HepG2 (cell line): ENCODE measurements around the gene OVCA2. TPM values are rescaled to one million over a fixed set of nuclear protein-coding genes. Genes with fewer than 3 reads are reported as not detected.

ENCODE experiments used
- AHR ChIP-seq: IDR thresholded peaks from 2 replicates; pipeline ENCODE4 v1.6.1; 2018; ENCODE audit warnings: missing genetic modification reagents, missing compliant biosample characterization
- ARID5B ChIP-seq: IDR thresholded peaks from 2 replicates; pipeline ENCODE4 v1.4.0; 2020; ENCODE audit warnings: mild to moderate bottlenecking, missing genetic modification reagents
- ATF3 ChIP-seq: sonication (generic); formaldehyde crosslinking; IDR thresholded peaks from 2 replicates; pipeline ENCODE4 v1.4.0; 2020; ENCODE audit warnings: missing genetic modification reagents
- ATF7 ChIP-seq, 2 experiments: fragments of 450-650 bp in 1 of 2; sonication (generic) in 1 of 2; formaldehyde crosslinking in 1 of 2; IDR thresholded peaks; 2 replicates each; pipeline versions ENCODE4 v1.4.0 to v1.6.1; 2016 to 2020; ENCODE audit warnings: antibody characterized with exemption in 1 of 2, mild to moderate bottlenecking in 1 of 2, missing genetic modification reagents in 1 of 2
- EEA1 ChIP-seq: sonication (generic); formaldehyde crosslinking; IDR thresholded peaks from 2 replicates; pipeline ENCODE4 v1.5.1; 2020; ENCODE audit warnings: mild to moderate bottlenecking, missing genetic modification reagents, borderline replicate concordance
- HOXA9 ChIP-seq: sonication (generic); formaldehyde crosslinking; IDR thresholded peaks from 2 replicates; pipeline ENCODE4 v1.8.1; 2022; ENCODE audit warnings: missing genetic modification reagents, mild to moderate bottlenecking, moderate library complexity, borderline replicate concordance
- MTF2 ChIP-seq: sonication (generic); formaldehyde crosslinking; IDR thresholded peaks from 2 replicates; pipeline ENCODE4 v1.5.0; 2020; ENCODE audit warnings: missing genetic modification reagents, borderline replicate concordance
- NCOR1 ChIP-seq: fragments of 200-600 bp; sonication (generic); IDR thresholded peaks from 2 replicates; pipeline ENCODE4 v1.7.0; 2017; ENCODE audit warnings: antibody characterized with exemption, low read length, borderline replicate concordance
- SP1 ChIP-seq, 2 experiments: fragments of 450-650 bp in 1 of 2; sonication (generic) in 1 of 2; formaldehyde crosslinking in 1 of 2; IDR thresholded peaks; 2 replicates each; pipeline versions ENCODE4 v1.4.0 to v1.6.1; 2016 to 2020; ENCODE audit warnings: missing genetic modification reagents in 1 of 2
- SRSF4 ChIP-seq: fragments of 200-400 bp; formaldehyde crosslinking; IDR thresholded peaks from one replicate; pipeline ENCODE4 v1.6.1; 2018; ENCODE audit warnings: mild to moderate bottlenecking, low read depth, low read length, moderate library complexity; ENCODE audit not compliant: poor library complexity, severe bottlenecking
- ZHX1 ChIP-seq: sonication (generic); formaldehyde crosslinking; IDR thresholded peaks from 2 replicates; pipeline ENCODE4 v1.8.1; 2022; ENCODE audit warnings: low read depth, mild to moderate bottlenecking, missing genetic modification reagents
- ZKSCAN8 ChIP-seq: IDR thresholded peaks from 2 replicates; pipeline ENCODE4 v1.6.1; 2016; ENCODE audit warnings: borderline replicate concordance, missing genetic modification reagents, missing compliant biosample characterization
- ZNF275 ChIP-seq: sonication (generic); formaldehyde crosslinking; IDR thresholded peaks from 2 replicates; pipeline ENCODE4 v1.8.0; 2022; ENCODE audit warnings: missing genetic modification reagents, mild to moderate bottlenecking, inconsistent platforms, borderline replicate concordance
- ZNF335 ChIP-seq: sonication (generic); formaldehyde crosslinking; IDR thresholded peaks from 2 replicates; pipeline ENCODE4 v1.4.0; 2020; ENCODE audit warnings: missing genetic modification reagents
- ZNF451 ChIP-seq: sonication (generic); formaldehyde crosslinking; IDR thresholded peaks from 2 replicates; pipeline ENCODE4 v1.5.0; 2020; ENCODE audit warnings: mild to moderate bottlenecking, missing genetic modification reagents
- ZNF605 ChIP-seq: sonication (generic); formaldehyde crosslinking; IDR thresholded peaks from 2 replicates; pipeline ENCODE4 v1.8.0; 2022; ENCODE audit warnings: mild to moderate bottlenecking, missing genetic modification reagents
- ZSCAN5A ChIP-seq: sonication (generic); formaldehyde crosslinking; IDR thresholded peaks from 2 replicates; pipeline ENCODE4 v1.8.0; 2022; ENCODE audit warnings: mild to moderate bottlenecking, missing genetic modification reagents, borderline replicate concordance
- polyA plus RNA-seq, 8 experiments: library from polyadenylated mRNA; depleted of rRNA in 3 of 8; stranded (reverse) in 7 of 8; unstranded in 1 of 8; fragments of >200 nt; fragmentation: Illumina TruSeq in 4 of 8; extraction: Trizol in 4 of 8; gene quantifications; 2 replicates each; pipeline versions ENCODE4 v1.2.1 to v1.2.3, GENCODE V29; 2011 to 2016; ENCODE audit warnings: low read depth in 4 of 8, missing spikeins in 1 of 8, mixed read lengths in 1 of 8; ENCODE audit not compliant: insufficient read depth in 1 of 8
- total RNA-seq, 5 experiments: library from RNA; depleted of rRNA; stranded (reverse); fragments of >200 nt; fragmentation: Illumina TruSeq; extraction: Trizol; gene quantifications; 2 replicates each; pipeline ENCODE4 v1.2.3, GENCODE V29; 2016; ENCODE audit warnings: low read depth in 1 of 5

Gene OVCA2
- total and polyA plus RNA-seq, 2 of the 13 experiments (the other 11 are each of a cell fraction or from before 2014, with no cell fraction given), result 23.7 to 28.2 TPM

GRCh38 chr17:2029911-2030778 is 11.7 kb upstream of the OVCA2 start, which contains the start of gene DPH1 (continued):
- TF ChIP-seq ARID5B (peak; percentile 61), MTF2 (peak; percentile 47; the same call in 1 of the 2 replicates), EEA1 (CRISPR knock-in tag) (no peak), ZNF275 (CRISPR knock-in tag) (peak; percentile 84; the same call in 1 of the 2 replicates), SP1 (IDR thresholded peaks at IDR 0.05) (no peak), SP1 (CRISPR knock-in tag; IDR thresholded peaks at IDR 0.05) (peak; percentile 99), ZNF605 (CRISPR knock-in tag) (no peak), ZNF451 (CRISPR knock-in tag) (no peak), ZSCAN5A (CRISPR knock-in tag) (no peak), ZKSCAN8 (CRISPR knock-in tag) (peak; percentile 47; the same call in 1 of the 2 replicates), SRSF4 (no peak), HOXA9 (CRISPR knock-in tag) (peak; percentile 75; the same call in 1 of the 2 replicates), AHR (peak; percentile 13; the same call in 1 of the 2 replicates), ZNF335 (peak; percentile 73; the same call in 1 of the 2 replicates), ZHX1 (CRISPR knock-in tag) (peak; percentile 63; the same call in 1 of the 2 replicates), ATF3 (CRISPR knock-in tag) (0 out of 2 replicates have a peak, but pooled peaks have one; percentile 43), ATF7 (IDR thresholded peaks at IDR 0.05) (no peak), ATF7 (CRISPR knock-in tag; IDR thresholded peaks at IDR 0.05) (peak; percentile 14; the same call in 1 of the 2 replicates), NCOR1 (no peak)
